ENCODE measurements around the gene BAZ2A. TPM values are rescaled to one million over a fixed set of nuclear protein-coding genes. Genes with fewer than 3 reads are reported as not detected.

The BAZ2A gene
- total RNA-seq, 1 donor from 2014 or later, result 37.9 TPM

DNA sequence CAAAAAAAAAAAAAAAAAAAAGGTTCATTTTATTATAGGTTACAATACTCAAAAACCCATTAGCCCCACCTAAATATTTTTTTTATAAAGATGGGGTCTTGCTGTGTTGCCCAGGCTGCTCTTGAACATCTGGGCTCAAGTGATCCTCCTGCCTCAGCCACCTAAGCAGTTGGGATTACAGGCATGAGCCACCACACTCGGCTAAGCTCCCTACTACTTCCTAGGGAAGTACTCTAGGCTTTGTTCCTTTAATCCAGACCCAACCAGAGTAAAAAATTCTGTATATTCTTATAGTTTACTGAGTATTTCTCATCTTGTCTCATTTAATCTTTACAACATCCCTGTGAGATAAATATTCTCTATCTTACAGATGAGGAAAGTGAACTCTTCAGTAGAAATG lies 57.8 kb downstream of the BAZ2A start:
- no peaks in the 10 kb centered on the region for H3K36me3 ChIP-seq (ENCODE audit: control insufficient read depth, insufficient read depth, low read length)
- TF ChIP-seq, protein P1, sequence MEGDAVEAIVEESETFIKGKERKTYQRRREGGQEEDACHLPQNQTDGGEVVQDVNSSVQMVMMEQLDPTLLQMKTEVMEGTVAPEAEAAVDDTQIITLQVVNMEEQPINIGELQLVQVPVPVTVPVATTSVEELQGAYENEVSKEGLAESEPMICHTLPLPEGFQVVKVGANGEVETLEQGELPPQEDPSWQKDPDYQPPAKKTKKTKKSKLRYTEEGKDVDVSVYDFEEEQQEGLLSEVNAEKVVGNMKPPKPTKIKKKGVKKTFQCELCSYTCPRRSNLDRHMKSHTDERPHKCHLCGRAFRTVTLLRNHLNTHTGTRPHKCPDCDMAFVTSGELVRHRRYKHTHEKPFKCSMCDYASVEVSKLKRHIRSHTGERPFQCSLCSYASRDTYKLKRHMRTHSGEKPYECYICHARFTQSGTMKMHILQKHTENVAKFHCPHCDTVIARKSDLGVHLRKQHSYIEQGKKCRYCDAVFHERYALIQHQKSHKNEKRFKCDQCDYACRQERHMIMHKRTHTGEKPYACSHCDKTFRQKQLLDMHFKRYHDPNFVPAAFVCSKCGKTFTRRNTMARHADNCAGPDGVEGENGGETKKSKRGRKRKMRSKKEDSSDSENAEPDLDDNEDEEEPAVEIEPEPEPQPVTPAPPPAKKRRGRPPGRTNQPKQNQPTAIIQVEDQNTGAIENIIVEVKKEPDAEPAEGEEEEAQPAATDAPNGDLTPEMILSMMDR (IDR thresholded peaks at IDR 0.05; ENCODE audit: insufficient read depth, low read length, poor library complexity, severe bottlenecking), result no peak
- DNase-seq (ENCODE audit: low read depth), result no peak
- no peak overlapping the region for H3K4me3 ChIP-seq (ENCODE audit: low read depth, low read length)
- H3K27me3 ChIP-seq (ENCODE audit: control insufficient read depth, insufficient read depth, low read length), result no peaks in the 10 kb centered on the region

- H3K36me3 ChIP-seq (ENCODE audit: control insufficient read depth, insufficient read depth, low read length), result no peaks in the 10 kb centered on the region
- H3K4me3 ChIP-seq (ENCODE audit: low read depth, low read length), result no peak overlapping the region
- DNase-seq (ENCODE audit: low read depth), result no peak
- TF ChIP-seq, protein P1 (IDR thresholded peaks at IDR 0.05; ENCODE audit: insufficient read depth, low read length, poor library complexity, severe bottlenecking), result no peak
- H3K27me3 ChIP-seq (ENCODE audit: control insufficient read depth, insufficient read depth, low read length), result no peaks in the 10 kb centered on the region
Measured at GRCh38 chr12:56571121-56571520, 59.0 kb downstream of the BAZ2A start.

DNA sequence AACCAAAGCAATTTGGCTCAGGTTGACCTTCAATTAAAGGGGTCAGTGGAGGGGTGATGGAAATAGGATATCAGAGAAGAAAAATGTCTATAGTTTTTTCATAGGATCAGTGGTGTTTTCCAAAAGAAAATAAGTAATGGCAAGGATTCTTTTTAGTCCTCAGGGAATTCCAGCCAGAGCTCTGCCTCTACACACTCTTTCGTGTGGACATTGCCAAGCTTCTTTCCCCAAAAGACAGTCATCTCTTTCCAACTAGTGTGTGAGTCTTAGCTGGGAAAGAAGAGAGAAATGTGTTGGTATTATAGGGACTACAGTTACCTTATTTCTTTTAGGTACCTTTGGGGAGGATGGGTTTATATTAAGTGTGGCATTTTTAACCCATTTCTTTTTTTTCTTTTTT lies 62.0 kb downstream of the BAZ2A start:
- no peaks in the 10 kb centered on the region for H3K27me3 ChIP-seq (ENCODE audit: control insufficient read depth, insufficient read depth, low read length)
- TF ChIP-seq, protein P1 (IDR thresholded peaks at IDR 0.05; ENCODE audit: insufficient read depth, low read length, poor library complexity, severe bottlenecking), result no peak
- DNase-seq (ENCODE audit: low read depth), result no peak
- H3K4me3 ChIP-seq (ENCODE audit: low read depth, low read length), result no peak overlapping the region
- H3K36me3 ChIP-seq (ENCODE audit: control insufficient read depth, insufficient read depth, low read length), result peaks cover 3% of the 10 kb centered on the region

- Histone ChIP-seq H3K4me3 (ENCODE audit: low read depth, low read length) (no peak overlapping the region), H3K36me3 (ENCODE audit: control insufficient read depth, insufficient read depth, low read length) (peaks cover 3% of the 10 kb centered on the region), H3K27me3 (ENCODE audit: control insufficient read depth, insufficient read depth, low read length) (no peaks in the 10 kb centered on the region)
- peak; percentile 18 for DNase-seq (ENCODE audit: low read depth)
- TF ChIP-seq, protein P1 (IDR thresholded peaks at IDR 0.05; ENCODE audit: insufficient read depth, low read length, poor library complexity, severe bottlenecking), result no peak
Measured at GRCh38 chr12:56565510-56566101, 64.5 kb downstream of the BAZ2A start.

DNA sequence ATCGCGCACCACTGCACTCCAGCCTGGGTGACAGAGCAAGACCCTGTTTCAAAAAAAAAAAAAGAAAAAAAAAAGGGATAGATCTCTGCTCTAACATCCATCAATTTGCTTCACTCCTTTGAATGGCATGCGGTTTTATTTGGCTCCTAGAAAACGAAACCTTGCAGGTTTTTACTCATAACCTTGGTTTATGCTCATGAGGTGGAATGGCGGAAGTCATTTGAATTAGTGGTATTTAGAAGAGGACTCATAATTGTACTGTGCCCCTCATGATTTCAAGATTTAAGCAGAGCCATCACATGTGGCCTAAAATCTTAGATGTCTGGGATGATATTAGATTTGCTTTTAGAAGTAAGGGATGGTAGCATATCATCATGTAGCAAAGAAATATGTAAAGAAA lies 79.1 kb downstream of the BAZ2A start:
- no peak for DNase-seq (ENCODE audit: low read depth)
- H3K36me3 ChIP-seq (ENCODE audit: control insufficient read depth, insufficient read depth, low read length), result no peaks in the 10 kb centered on the region
- no peak overlapping the region for H3K4me3 ChIP-seq (ENCODE audit: low read depth, low read length)
- TF ChIP-seq, protein P1 (IDR thresholded peaks at IDR 0.05; ENCODE audit: insufficient read depth, low read length, poor library complexity, severe bottlenecking), result no peak
- H3K27me3 ChIP-seq (ENCODE audit: control insufficient read depth, insufficient read depth, low read length), result no peaks in the 10 kb centered on the region

DNA sequence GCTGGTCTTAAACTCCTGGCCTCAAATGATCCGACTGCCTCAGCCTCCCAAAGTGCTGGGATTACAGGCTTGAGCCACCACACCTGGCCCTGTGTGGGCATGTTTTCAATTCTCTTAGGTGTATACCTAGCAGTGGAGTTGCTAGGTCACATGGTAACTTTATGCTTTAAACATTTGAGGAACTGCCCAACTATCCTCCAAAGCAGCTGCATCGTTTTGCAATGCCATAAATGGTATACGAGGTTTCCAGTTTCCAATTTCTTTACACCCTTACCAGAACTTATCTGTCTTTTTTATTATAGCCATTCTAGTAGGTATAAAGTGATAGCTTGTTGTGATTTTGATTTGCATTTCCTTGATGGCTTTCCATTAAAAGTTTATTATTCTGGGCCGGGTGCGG lies 83.4 kb downstream of the BAZ2A start:
- no peaks in the 10 kb centered on the region for H3K36me3 ChIP-seq (ENCODE audit: control insufficient read depth, insufficient read depth, low read length)
- DNase-seq (ENCODE audit: low read depth), result no peak
- H3K4me3 ChIP-seq (ENCODE audit: low read depth, low read length), result no peak overlapping the region
- H3K27me3 ChIP-seq (ENCODE audit: control insufficient read depth, insufficient read depth, low read length), result no peaks in the 10 kb centered on the region
- TF ChIP-seq, protein P1 (IDR thresholded peaks at IDR 0.05; ENCODE audit: insufficient read depth, low read length, poor library complexity, severe bottlenecking), result no peak
